Activated CD4-positive, alpha-beta T cell treated with anti-CD3 and anti-CD28 coated beads for 36 hours (primary cell): ENCODE results near the gene COL20A1. TPM values are rescaled to one million over a fixed set of nuclear protein-coding genes. Genes with fewer than 3 reads are reported as not detected.

Experiments used
- ATAC-seq: fragments of 200-7000 bp; cut with Tn5 transposase; one replicate; pipeline ENCODE4 v1.10.0; 2021; ENCODE audit warnings: mild to moderate bottlenecking, moderate library complexity
- CTCF ChIA-PET: fragments of 350-600 bp; sonication (Branson Sonifier 250); formaldehyde crosslinking; loops from one replicate; lab custom pipeline; 2021; ENCODE audit warnings: antibody characterized with exemption; lab: Charles Lee
- POLR2A ChIA-PET: fragments of 350-600 bp; sonication (Branson Sonifier 250); formaldehyde crosslinking; loops from one replicate; lab custom pipeline; 2021; ENCODE audit warnings: antibody characterized with exemption, inconsistent platforms; lab: Charles Lee
- DNase-seq: peaks from one replicate; pipeline ENCODE4 v3.0.0-alpha.2; 2020
- H3K27ac Mint-ChIP-seq: one replicate; pipeline ENCODE4 v1.8.0; 2021; ENCODE audit warnings: mixed read lengths
- H3K27me3 Mint-ChIP-seq: one replicate; pipeline ENCODE4 v1.8.0; 2021; ENCODE audit warnings: mixed read lengths
- H3K36me3 Mint-ChIP-seq: one replicate; pipeline ENCODE4 v1.8.0; 2021; ENCODE audit warnings: low read depth, mixed read lengths
- H3K4me1 Mint-ChIP-seq: one replicate; pipeline ENCODE4 v1.8.0; 2021; ENCODE audit warnings: mixed read lengths
- H3K4me3 Mint-ChIP-seq: one replicate; pipeline ENCODE4 v1.8.0; 2021; ENCODE audit warnings: mild to moderate bottlenecking, moderate library complexity, mixed read lengths
- H3K9me3 Mint-ChIP-seq: one replicate; pipeline ENCODE4 v1.8.0; 2021; ENCODE audit warnings: low read depth, mixed read lengths
- intact Hi-C, 2 experiments: fragments of 100-400 bp; cut with DNase I in 1 of 2; cut with micrococcal nuclease in 1 of 2; formaldehyde crosslinking; loops; one replicate each; pipeline versions ENCODE4 v1.14.2 to v1.15.1; 2022 to 2024; cut with DNase I, micrococcal nuclease
- total RNA-seq, 2 experiments: library from RNA; stranded (reverse); gene quantifications; one replicate each; pipeline ENCODE4 v1.2.3, GENCODE V29; 2021

The COL20A1 gene
- total RNA-seq, 2 experiments from 2014 or later = 0.04 to 0.09 TPM

DNA sequence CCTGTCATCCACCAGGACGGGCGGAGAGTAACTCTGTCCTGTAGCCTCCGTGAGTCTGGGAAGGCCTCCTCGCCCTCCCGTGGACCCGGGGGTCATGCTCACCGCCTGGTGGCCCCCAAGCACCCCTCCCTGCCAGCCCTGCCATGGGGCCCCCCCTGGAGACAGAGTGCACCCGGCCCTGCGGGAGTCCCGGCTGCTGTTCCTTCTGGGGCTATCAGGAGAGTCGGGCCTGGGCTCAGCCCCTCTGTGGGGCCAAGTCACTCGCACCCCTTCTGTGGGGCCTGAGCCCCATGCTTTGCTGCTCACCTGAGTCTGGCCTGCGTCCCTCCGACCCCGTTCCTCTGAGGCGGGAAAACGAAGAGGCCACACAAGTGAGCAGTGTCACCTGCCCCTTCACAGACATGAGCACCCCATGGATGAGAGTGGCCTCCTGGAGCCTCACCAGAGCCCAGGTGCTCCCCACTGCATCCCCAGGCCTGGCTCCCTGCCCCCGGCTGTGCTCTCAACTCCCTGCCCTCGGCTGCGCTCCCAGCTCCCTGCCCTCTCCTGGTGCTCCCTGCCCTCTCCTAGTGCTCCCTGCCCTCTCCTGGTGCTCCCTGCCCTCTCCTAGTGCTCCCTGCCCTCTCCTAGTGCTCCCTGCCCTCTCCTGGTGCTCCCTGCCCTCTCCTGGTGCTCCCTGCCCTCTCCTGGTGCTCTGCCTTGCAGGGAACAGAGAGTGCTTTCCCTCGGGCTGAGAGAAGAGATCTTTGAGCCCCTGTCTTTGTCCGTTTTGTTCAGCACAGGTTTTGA is 72.8 kb downstream of the COL20A1 start:
- no peak overlapping the region for H3K4me3 Mint-ChIP-seq
- intact Hi-C loops = no loop called here
- no peak overlapping the region for H3K27ac Mint-ChIP-seq
- POLR2A ChIA-PET = no interaction called here
- no peaks in the 10 kb centered on the region for H3K4me1 Mint-ChIP-seq
- H3K9me3 Mint-ChIP-seq = no peaks in the 10 kb centered on the region
- ATAC-seq = no peak
- H3K27me3 Mint-ChIP-seq = peaks cover 11% of the 10 kb centered on the region
- no peaks in the 10 kb centered on the region for H3K36me3 Mint-ChIP-seq
- CTCF ChIA-PET = no interaction called here
- DNase-seq = no peak

DNA sequence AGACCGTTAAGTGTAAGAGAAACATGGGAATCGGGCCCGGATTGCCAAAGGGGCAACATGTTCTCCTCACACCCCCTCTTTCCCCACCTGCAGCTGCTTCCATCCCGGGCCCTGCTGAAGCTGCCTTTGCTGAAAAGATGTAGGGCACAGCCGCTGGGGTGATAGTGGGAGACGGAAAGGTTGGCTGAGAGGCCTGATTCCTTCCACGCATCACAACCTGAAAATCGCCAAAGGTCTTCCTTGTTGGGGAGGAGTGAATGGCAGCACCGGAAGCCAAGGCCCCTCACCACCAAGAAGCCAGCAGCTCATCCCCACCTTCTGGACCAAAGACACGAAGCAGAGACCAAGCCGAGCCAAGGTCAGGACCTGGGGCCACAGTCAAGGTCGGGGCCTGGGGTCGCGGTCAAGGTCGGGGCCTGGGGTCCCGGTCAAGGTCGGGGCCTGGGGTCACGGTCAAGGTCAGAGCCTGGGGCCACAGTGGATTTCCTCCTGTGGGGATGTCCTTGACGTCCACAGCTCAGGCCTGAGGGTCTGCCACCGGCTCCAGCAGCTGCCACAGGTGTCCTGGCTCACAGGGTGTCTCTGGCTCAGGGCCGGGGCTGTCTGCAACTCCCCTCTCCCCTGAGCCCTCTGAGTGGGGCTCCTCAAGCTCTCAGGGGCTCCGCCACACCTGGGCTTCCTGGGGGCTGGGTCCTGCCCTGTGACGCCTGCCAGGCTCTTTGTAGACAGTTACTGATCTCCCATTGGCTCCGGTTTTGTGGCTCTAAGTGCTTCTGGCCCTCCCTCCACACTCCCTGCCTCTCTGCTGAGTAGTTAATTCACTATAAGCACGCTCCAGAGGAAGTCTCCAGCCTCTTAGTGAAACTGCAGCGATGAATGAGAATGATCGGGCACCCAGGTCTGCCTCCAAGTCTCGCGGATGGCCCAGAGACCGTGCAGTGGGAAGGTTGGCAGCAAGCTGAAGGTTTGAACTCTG is 73.7 kb downstream of the COL20A1 start:
- intact Hi-C loops = no loop called here
- ChIA-PET CTCF (no interaction called here), POLR2A (no interaction called here)
- ATAC-seq (no peak), DNase-seq (no peak)
- Mint-ChIP-seq H3K4me1 (no peaks in the 10 kb centered on the region), H3K27me3 (peaks cover 11% of the 10 kb centered on the region), H3K4me3 (no peak overlapping the region), H3K27ac (no peak overlapping the region), H3K9me3 (no peaks in the 10 kb centered on the region), H3K36me3 (no peaks in the 10 kb centered on the region)

DNA sequence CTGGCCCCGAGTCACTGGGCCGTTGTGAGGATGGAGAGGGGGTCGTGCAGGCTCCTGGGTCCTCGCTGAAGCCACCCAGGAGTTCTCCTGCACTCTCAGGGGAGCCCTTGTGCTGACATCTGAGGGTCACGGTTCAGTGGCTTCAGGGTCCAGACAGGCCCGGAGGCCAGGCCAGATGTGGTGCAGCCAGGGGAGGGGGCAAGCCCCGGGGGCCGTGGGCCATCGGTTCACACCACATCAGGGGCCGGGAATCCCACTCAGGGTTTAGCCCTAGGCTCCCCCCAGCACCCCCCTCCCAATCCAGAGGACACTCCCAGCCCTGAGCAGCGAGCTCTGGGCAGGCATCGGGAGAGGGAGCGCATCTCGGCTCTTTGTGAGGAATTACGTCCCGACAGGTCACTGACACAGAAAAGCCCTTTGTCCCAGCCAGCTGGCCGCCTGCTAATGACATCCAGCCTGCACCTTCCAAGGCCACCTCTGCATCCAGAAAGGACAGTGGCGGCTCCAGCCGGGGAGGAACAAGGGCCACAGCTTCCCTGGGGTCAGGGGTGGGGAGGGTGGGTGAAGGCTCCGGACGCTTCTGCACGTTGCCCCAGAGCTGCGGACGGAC is 74.6 kb downstream of the COL20A1 start:
- ChIA-PET CTCF (no interaction called here), POLR2A (no interaction called here)
- intact Hi-C loops = no loop called here
- H3K4me1 Mint-ChIP-seq = no peaks in the 10 kb centered on the region
- H3K4me3 Mint-ChIP-seq = no peak overlapping the region
- ATAC-seq (no peak), DNase-seq (no peak)
- H3K27me3 Mint-ChIP-seq = peaks cover 7% of the 10 kb centered on the region
- no peaks in the 10 kb centered on the region for H3K36me3 Mint-ChIP-seq
- no peaks in the 10 kb centered on the region for H3K9me3 Mint-ChIP-seq
- no peak overlapping the region for H3K27ac Mint-ChIP-seq

DNA sequence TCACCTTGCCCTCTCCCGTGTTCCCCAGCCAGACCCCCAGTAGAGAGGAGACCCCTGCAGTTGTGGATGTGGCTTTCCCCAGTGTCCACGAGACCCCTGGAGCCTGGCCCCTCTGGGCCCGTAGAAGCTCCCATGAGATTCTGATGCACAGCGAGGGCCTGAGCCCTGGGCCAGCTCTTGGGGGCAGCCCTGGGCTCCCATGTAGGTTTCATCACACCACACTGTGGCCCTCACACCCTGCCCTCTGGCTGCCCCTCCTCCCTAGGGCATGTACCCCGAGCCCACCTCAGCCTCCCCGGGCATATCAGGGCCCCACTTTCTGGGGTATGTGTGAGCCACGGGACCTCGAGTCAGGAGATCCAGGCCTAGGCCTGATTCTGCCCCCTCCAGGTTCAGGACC is 75.2 kb downstream of the COL20A1 start:
- ChIA-PET POLR2A (no interaction called here), CTCF (no interaction called here)

DNA sequence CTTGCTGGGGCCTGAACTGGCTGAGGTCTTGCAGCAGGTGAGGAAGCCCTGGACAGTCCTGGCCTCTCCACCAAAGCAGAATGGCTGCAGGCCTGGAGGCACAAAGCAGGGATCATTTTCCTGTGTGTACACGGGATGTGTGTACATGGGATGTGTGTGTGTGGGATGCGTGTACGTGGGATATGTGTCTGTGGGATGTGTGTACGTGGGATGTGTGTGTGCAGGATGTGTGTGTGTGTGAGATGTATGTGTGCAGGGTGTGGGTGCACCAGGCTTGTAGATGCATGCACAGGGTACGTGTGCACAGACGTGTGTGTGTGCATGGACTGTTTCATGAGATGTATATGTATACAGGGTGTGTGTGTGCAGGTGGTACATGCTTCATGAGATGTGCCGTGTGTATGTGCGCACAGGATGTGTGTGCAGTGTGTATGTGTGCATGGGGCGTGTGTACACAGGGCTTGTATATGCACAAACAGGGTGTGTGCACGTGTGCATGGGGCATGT is 76.1 kb downstream of the COL20A1 start:
- ChIA-PET CTCF (no interaction called here), POLR2A (no interaction called here)
- Mint-ChIP-seq H3K27me3 (peaks cover 3% of the 10 kb centered on the region), H3K4me1 (no peaks in the 10 kb centered on the region), H3K9me3 (no peaks in the 10 kb centered on the region), H3K36me3 (no peaks in the 10 kb centered on the region), H3K4me3 (no peak overlapping the region), H3K27ac (no peak overlapping the region)
- no peak for DNase-seq
- intact Hi-C loops = no loop called here
- ATAC-seq = no peak

More for the DNA sequence above, 75.2 kb downstream of the COL20A1 start:
- no peak for DNase-seq
- no peak for ATAC-seq
- no peak overlapping the region for H3K27ac Mint-ChIP-seq
- peaks cover 3% of the 10 kb centered on the region for H3K27me3 Mint-ChIP-seq
- no peaks in the 10 kb centered on the region for H3K9me3 Mint-ChIP-seq
- H3K36me3 Mint-ChIP-seq = no peaks in the 10 kb centered on the region
- H3K4me3 Mint-ChIP-seq = no peak overlapping the region
- intact Hi-C loops = no loop called here
- no peaks in the 10 kb centered on the region for H3K4me1 Mint-ChIP-seq

DNA sequence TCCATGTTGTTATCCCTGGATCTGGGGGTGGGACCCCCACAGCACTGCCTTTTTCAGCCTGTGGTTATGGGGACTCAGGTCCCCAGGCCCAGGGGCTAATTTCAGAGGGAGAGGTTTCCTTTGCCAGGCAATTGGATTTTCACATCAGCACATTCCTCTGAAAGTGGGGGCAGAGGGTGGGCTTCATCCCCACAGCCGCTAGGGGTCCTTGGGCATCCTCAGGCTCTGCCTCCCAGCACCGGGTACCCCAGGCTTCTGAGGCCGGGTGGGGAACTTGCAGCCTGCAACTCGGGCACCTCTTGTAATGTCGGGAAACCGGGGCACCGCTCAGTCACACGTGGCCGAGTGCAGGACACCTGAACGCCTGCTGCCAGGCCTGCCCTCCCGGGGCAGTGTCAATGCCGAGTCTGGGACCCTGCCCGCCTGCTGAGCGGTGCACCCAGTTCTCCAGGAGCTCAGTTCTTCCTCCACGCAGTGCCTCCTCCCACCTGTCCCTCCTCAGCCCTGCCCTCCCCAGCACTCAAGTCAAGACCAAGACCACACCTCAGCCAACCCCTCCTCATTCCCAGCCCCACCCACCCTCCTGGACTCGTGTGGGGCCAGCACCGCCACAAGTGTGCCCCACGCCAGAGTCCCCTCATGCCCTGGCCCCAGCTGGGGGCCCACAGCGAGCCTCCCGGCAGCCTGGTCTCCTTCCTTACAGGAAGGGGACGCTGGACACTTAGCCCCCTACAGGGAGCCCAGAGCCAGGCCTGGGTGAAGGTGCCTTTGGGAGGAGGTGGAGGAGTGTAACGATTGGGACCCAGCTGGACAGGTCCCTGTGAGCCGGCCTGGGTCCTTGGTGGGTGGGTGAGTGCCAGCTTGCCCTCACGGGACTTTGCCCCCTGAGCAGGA is 77.0 kb downstream of the COL20A1 start:
- peaks cover 3% of the 10 kb centered on the region for H3K27me3 Mint-ChIP-seq
- H3K4me3 Mint-ChIP-seq = no peak overlapping the region
- H3K36me3 Mint-ChIP-seq = no peaks in the 10 kb centered on the region
- no peak overlapping the region for H3K27ac Mint-ChIP-seq
- no peaks in the 10 kb centered on the region for H3K9me3 Mint-ChIP-seq
- ATAC-seq (no peak), DNase-seq (no peak)
- H3K4me1 Mint-ChIP-seq = no peaks in the 10 kb centered on the region
- intact Hi-C loops = no loop called here
- POLR2A ChIA-PET = no interaction called here
- CTCF ChIA-PET = interaction anchor here (0.9 kb wide), 1 partner anchor 12 kb away, joined by 5 read pairs; no protein-coding TSS in a partner anchor

DNA sequence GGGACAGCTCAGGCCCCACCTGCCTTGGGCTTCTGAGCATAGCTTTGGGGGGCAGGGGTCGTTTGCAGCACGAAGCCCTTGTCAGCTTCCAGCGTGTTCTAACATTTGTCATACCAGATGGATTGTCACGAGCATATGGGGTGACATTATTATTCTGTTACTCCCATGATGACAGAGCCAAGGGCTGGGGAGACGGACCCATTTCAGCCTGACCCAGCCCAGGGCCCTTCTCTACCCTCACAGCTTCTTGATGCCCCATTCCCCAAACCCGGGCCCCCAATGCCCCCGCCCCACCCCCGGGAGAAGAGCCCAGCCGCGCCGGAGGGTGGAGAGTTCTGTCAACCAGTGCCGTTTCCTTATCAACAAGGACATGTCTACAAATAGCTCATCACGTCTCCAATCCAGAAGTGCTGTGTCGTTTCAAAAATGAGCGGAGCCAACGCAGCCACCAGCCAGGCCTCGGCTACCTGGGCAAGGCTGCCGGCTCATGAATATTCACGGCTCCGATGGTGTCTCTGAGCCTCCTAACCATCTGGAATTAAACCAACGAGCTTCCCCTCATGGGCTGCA is 77.7 kb downstream of the COL20A1 start:
- H3K27me3 Mint-ChIP-seq = no peaks in the 10 kb centered on the region
- no peaks in the 10 kb centered on the region for H3K9me3 Mint-ChIP-seq
- intact Hi-C loops = no loop called here
- no peak for ATAC-seq
- H3K4me1 Mint-ChIP-seq = no peaks in the 10 kb centered on the region
- H3K4me3 Mint-ChIP-seq = no peak overlapping the region
- no peak for DNase-seq
- ChIA-PET POLR2A (no interaction called here), CTCF (interaction anchor here (0.9 kb wide), 1 partner anchor 11 kb away, joined by 5 read pairs; no protein-coding TSS in a partner anchor)
- H3K36me3 Mint-ChIP-seq = no peaks in the 10 kb centered on the region
- H3K27ac Mint-ChIP-seq = no peak overlapping the region

DNA sequence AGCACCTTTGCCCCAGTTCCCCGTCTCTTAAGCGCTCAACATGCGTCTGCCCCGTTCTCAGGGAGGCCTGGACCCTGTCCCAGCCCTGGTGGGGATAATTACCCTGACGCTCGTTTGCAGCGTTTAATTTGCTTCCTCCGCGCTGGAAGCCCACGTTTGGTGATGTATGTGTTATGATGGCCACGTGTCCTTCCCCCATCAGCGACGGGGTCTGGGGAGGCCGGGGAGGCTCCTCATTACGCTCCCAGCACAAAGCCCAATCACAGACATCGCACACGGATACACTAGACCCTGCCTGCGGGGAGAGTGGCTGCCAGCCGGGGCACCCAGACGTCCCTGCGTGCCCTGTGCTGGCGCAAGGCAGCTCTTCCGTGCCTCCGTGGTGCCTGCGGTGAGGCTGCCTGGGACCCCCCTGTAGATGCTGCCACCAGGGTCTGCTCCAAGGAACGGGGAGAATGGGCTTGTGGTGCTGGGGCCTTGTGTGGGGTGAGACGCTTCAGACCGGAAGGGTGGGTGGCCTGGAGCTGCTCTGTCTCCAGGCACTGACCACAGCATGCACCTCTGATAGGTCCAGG is 78.4 kb downstream of the COL20A1 start:
- H3K9me3 Mint-ChIP-seq = no peaks in the 10 kb centered on the region
- no peak overlapping the region for H3K27ac Mint-ChIP-seq
- no peak for DNase-seq
- peaks cover 2% of the 10 kb centered on the region for H3K27me3 Mint-ChIP-seq
- ChIA-PET CTCF (no interaction called here), POLR2A (no interaction called here)
- no peak for ATAC-seq
- intact Hi-C loops = no loop called here
- H3K36me3 Mint-ChIP-seq = no peaks in the 10 kb centered on the region
- no peak overlapping the region for H3K4me3 Mint-ChIP-seq
- peaks cover 2% of the 10 kb centered on the region for H3K4me1 Mint-ChIP-seq

DNA sequence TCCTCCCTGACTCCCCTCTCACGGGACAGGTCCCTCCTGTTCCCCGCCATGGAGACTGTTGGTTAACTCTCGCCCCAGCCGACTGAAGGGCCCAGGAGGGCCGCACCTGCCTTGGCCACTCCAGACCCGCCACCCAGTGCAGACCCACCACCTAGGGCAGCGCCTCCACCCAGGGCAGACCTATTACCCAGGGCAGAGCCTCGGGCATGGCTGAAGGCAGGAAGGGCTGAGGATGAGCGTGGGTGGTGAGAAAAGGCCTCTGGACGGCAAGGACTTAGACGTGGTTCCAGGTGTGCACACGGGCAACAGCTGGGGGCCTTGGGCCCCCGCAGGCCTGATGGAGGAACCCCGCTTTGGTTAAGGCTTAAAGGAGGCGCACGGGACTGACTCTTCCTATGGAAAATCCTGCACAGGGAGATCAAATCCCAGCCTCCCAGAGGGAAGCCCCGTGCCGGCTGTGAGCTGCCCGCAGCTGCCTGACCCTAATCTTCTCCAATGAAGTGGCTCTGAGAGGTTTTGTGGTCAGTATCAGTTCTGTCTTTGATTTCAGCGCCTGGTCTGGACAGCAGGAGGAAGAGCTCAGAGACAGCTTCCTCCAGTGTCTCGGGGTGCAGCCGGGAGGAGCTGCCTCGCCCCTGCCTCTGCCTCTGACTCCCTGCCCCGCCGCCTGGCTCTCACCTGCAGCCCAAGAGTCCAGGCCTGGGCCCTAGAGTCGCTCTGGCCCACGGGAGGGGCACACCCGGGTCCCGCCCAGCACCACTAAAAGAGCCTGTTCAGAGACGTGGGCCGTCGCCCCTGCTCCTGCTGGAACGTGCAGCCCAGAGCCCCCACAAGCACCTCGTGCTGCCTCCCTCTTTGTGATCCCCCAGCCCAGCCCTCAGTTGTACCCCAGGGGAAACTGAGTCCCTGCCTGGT is 80.2 kb downstream of the COL20A1 start:
- no peaks in the 10 kb centered on the region for H3K36me3 Mint-ChIP-seq
- no peak overlapping the region for H3K4me3 Mint-ChIP-seq
- ATAC-seq (no peak), DNase-seq (no peak)
- peaks cover 2% of the 10 kb centered on the region for H3K4me1 Mint-ChIP-seq
- peaks cover 6% of the 10 kb centered on the region for H3K27me3 Mint-ChIP-seq
- ChIA-PET POLR2A (interaction anchor here (0.6 kb wide), 1 partner anchor 269 kb away, joined by 4 read pairs; no protein-coding TSS in a partner anchor), CTCF (interaction anchor here (0.6 to 1.0 kb wide), 2 partner anchors 10 to 63 kb away, joined by 3 to 4 read pairs; no protein-coding TSS in a partner anchor)
- intact Hi-C loops = no loop called here
- no peak overlapping the region for H3K27ac Mint-ChIP-seq
- no peaks in the 10 kb centered on the region for H3K9me3 Mint-ChIP-seq
